ENCODE measurements around the gene CYP4A11.
"Not testable (repeated sequence)": the region's sequence is repeated elsewhere in the genome, so short reads cannot be mapped to it uniquely, and the experiment has no call there.

DNA sequence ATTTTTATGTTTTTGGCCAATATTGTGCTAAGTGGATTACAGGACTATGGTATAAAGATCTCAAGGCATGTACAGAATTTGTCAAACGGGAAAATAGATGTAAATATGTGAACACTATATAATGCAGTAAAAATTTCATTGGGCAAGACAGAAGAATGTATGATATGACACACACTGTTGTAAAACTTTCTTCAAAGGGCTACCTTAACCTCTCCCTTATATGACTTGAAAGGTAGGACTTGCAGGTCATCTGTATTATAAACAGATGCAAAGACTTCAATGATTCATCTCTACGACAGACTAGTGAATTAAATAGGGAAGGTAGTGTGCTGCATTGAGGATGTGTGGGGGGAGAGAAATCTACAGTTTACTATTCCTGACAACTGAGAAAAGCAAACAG is 9.3 kb downstream of the CYP4A11 start:
- TF ChIP-seq TEAD4 (CRISPR knock-in tag; IDR thresholded peaks at IDR 0.05); CREB1 (CRISPR knock-in tag; IDR thresholded peaks at IDR 0.05); ESRRA (CRISPR knock-in tag; IDR thresholded peaks at IDR 0.05; ENCODE audit: borderline replicate concordance); ZNF263 (CRISPR knock-in tag; IDR thresholded peaks at IDR 0.05; ENCODE audit: low read depth): not testable (repeated sequence)
- TF ChIP-seq, protein P1, sequence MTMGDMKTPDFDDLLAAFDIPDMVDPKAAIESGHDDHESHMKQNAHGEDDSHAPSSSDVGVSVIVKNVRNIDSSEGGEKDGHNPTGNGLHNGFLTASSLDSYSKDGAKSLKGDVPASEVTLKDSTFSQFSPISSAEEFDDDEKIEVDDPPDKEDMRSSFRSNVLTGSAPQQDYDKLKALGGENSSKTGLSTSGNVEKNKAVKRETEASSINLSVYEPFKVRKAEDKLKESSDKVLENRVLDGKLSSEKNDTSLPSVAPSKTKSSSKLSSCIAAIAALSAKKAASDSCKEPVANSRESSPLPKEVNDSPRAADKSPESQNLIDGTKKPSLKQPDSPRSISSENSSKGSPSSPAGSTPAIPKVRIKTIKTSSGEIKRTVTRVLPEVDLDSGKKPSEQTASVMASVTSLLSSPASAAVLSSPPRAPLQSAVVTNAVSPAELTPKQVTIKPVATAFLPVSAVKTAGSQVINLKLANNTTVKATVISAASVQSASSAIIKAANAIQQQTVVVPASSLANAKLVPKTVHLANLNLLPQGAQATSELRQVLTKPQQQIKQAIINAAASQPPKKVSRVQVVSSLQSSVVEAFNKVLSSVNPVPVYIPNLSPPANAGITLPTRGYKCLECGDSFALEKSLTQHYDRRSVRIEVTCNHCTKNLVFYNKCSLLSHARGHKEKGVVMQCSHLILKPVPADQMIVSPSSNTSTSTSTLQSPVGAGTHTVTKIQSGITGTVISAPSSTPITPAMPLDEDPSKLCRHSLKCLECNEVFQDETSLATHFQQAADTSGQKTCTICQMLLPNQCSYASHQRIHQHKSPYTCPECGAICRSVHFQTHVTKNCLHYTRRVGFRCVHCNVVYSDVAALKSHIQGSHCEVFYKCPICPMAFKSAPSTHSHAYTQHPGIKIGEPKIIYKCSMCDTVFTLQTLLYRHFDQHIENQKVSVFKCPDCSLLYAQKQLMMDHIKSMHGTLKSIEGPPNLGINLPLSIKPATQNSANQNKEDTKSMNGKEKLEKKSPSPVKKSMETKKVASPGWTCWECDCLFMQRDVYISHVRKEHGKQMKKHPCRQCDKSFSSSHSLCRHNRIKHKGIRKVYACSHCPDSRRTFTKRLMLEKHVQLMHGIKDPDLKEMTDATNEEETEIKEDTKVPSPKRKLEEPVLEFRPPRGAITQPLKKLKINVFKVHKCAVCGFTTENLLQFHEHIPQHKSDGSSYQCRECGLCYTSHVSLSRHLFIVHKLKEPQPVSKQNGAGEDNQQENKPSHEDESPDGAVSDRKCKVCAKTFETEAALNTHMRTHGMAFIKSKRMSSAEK (CRISPR knock-in tag; IDR thresholded peaks at IDR 0.05; ENCODE audit: borderline replicate concordance) = not testable (repeated sequence)
- TF ChIP-seq, protein P2, sequence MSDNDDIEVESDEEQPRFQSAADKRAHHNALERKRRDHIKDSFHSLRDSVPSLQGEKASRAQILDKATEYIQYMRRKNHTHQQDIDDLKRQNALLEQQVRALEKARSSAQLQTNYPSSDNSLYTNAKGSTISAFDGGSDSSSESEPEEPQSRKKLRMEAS (CRISPR knock-in tag; IDR thresholded peaks at IDR 0.05) = not testable (repeated sequence)
- TF ChIP-seq, protein P3, sequence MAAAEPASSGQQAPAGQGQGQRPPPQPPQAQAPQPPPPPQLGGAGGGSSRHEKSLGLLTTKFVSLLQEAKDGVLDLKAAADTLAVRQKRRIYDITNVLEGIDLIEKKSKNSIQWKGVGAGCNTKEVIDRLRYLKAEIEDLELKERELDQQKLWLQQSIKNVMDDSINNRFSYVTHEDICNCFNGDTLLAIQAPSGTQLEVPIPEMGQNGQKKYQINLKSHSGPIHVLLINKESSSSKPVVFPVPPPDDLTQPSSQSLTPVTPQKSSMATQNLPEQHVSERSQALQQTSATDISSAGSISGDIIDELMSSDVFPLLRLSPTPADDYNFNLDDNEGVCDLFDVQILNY (CRISPR knock-in tag; IDR thresholded peaks at IDR 0.05) = not testable (repeated sequence)
- TF ChIP-seq, protein P4, sequence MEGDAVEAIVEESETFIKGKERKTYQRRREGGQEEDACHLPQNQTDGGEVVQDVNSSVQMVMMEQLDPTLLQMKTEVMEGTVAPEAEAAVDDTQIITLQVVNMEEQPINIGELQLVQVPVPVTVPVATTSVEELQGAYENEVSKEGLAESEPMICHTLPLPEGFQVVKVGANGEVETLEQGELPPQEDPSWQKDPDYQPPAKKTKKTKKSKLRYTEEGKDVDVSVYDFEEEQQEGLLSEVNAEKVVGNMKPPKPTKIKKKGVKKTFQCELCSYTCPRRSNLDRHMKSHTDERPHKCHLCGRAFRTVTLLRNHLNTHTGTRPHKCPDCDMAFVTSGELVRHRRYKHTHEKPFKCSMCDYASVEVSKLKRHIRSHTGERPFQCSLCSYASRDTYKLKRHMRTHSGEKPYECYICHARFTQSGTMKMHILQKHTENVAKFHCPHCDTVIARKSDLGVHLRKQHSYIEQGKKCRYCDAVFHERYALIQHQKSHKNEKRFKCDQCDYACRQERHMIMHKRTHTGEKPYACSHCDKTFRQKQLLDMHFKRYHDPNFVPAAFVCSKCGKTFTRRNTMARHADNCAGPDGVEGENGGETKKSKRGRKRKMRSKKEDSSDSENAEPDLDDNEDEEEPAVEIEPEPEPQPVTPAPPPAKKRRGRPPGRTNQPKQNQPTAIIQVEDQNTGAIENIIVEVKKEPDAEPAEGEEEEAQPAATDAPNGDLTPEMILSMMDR (IDR thresholded peaks at IDR 0.05) = not testable (repeated sequence)

All from WTC11 (cell line).